Astrocyte of the spinal cord (primary cell): ENCODE results near the gene TMSB15C.

Experiments
- DNase-seq: peaks from one replicate; pipeline ENCODE4 v3.0.0; 2011; ENCODE audit warnings: low read depth, low spot score
- H3K4me3 ChIP-seq: 2 replicates; pipeline ENCODE4 v1.5.1; 2011; ENCODE audit warnings: low read depth, mild to moderate bottlenecking, low read length, moderate library complexity
- CTCF ChIP-seq: IDR thresholded peaks from 2 replicates; pipeline ENCODE4 v1.5.1; 2012; ENCODE audit warnings: low read depth, mild to moderate bottlenecking, low read length, inconsistent platforms
- in situ Hi-C: cut with HindIII; loops from 2 replicates; pipeline ENCODE4 v1.10.0; 2017; ENCODE audit warnings: low sequenced_read_pairs

TMSB15C gene

GRCh38 chrX:104108955-104109354 lies 32.9 kb upstream of the TMSB15C start:
- no peak for DNase-seq
- TF ChIP-seq CTCF, result no peak
- no peak overlapping the region for H3K4me3 ChIP-seq
- in situ Hi-C loops, result no loop called here

- in situ Hi-C loops, result no loop called here
- DNase-seq, result no peak
- H3K4me3 ChIP-seq, result no peak overlapping the region
- no peak for TF ChIP-seq CTCF
Observed at GRCh38 chrX:104105330-104106262, 29.6 kb upstream of the TMSB15C start.

- TF ChIP-seq CTCF, result no peak
- H3K4me3 ChIP-seq, result no peak overlapping the region
- DNase-seq, result no peak
- in situ Hi-C loops, result no loop called here
Observed at GRCh38 chrX:104104676-104105075, 28.6 kb upstream of the TMSB15C start.

GRCh38 chrX:104098919-104099318 lies 22.9 kb upstream of the TMSB15C start:
- no peak overlapping the region for H3K4me3 ChIP-seq
- TF ChIP-seq CTCF, result no peak
- DNase-seq, result no peak
- in situ Hi-C loops, result no loop called here

GRCh38 chrX:104098151-104098808 lies 22.2 kb upstream of the TMSB15C start:
- TF ChIP-seq CTCF, result peak; percentile 60
- H3K4me3 ChIP-seq, result no peak overlapping the region
- in situ Hi-C loops, result no loop called here
- peak; percentile 73 for DNase-seq

- no peak for TF ChIP-seq CTCF
- H3K4me3 ChIP-seq, result no peak overlapping the region
- no peak for DNase-seq
- in situ Hi-C loops, result no loop called here
Observed at GRCh38 chrX:104085919-104086318, 9.9 kb upstream of the TMSB15C start.
